ENCODE results near the gene DNAJB9. TPM values are rescaled to one million over a fixed set of nuclear protein-coding genes. Genes with fewer than 3 reads are reported as not detected.

Gene DNAJB9
- total RNA-seq, 2 experiments from 2014 or later: 66.5 to 72.1 TPM

GRCh38 chr7:108614896-108615295 is 45.2 kb downstream of the DNAJB9 start:
- no peaks in the 10 kb centered on the region for H3K9me3 ChIP-seq (ENCODE audit: control insufficient read depth in 1 of 2, insufficient read depth in 1 of 2, low read length in 2 of 2)
- DNase-seq (no peak), ATAC-seq (ENCODE audit: poor library complexity) (no peak)
- Mint-ChIP-seq H3K27me3 (peaks cover 3% of the 10 kb centered on the region), H3K36me3 (ENCODE audit: low read depth) (no peaks in the 10 kb centered on the region), H3K4me3 (no peak overlapping the region), H3K9me3 (no peaks in the 10 kb centered on the region), H3K27ac (no peak overlapping the region), H3K4me1 (ENCODE audit: low read depth) (no peaks in the 10 kb centered on the region)
- no peaks in the 10 kb centered on the region for H3K36me3 ChIP-seq (ENCODE audit: insufficient read depth, low read length)
- CTCF ChIA-PET: no interaction called here
- no peak for TF ChIP-seq CTCF (IDR thresholded peaks at IDR 0.05)
- H3K4me3 ChIP-seq (ENCODE audit: low read length): no peak overlapping the region
- POLR2A ChIA-PET: no interaction called here
- no peak overlapping the region for H3K27ac ChIP-seq (ENCODE audit: low read depth in 1 of 2, low read length in 2 of 2)
- intact Hi-C loops (cut with DNase I, micrococcal nuclease): no loop called here
- no peaks in the 10 kb centered on the region for H3K27me3 ChIP-seq (ENCODE audit: control insufficient read depth in 1 of 2, insufficient read depth in 2 of 2, low read length in 2 of 2)
- H3K4me1 ChIP-seq (ENCODE audit: insufficient read depth, low read length): no peaks in the 10 kb centered on the region

DNA sequence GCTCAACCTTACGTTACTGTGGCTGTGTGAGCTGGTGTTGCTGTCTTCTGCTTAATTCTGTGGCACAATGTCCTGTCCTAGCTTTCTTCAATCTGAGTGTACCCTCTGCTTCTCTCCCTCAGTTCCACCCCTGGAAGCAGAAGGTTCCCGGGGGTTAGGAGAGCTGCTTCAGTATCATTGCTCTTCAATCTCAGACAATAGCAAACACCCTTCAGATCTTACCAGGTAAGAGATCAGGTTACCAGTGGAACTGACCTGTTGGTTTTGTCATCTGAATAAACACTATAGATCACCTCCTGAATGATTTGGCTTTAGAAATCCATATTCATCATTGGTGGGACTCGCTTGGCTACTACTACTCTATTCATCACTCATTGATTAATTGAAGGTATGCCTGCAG is 48.4 kb downstream of the DNAJB9 start:
- CTCF ChIA-PET: no interaction called here
- Histone ChIP-seq H3K36me3 (ENCODE audit: insufficient read depth, low read length) (no peaks in the 10 kb centered on the region), H3K4me1 (ENCODE audit: insufficient read depth, low read length) (no peaks in the 10 kb centered on the region), H3K27me3 (ENCODE audit: control insufficient read depth in 1 of 2, insufficient read depth in 2 of 2, low read length in 2 of 2) (no peaks in the 10 kb centered on the region), H3K4me3 (ENCODE audit: low read length) (no peak overlapping the region), H3K27ac (ENCODE audit: low read depth in 1 of 2, low read length in 2 of 2) (no peak overlapping the region), H3K9me3 (ENCODE audit: control insufficient read depth in 1 of 2, insufficient read depth in 1 of 2, low read length in 2 of 2) (no peaks in the 10 kb centered on the region)
- ATAC-seq (ENCODE audit: poor library complexity): no peak
- Mint-ChIP-seq H3K4me3 (no peak overlapping the region), H3K36me3 (ENCODE audit: low read depth) (no peaks in the 10 kb centered on the region), H3K27ac (no peak overlapping the region), H3K27me3 (peaks cover 12% of the 10 kb centered on the region), H3K9me3 (no peaks in the 10 kb centered on the region), H3K4me1 (ENCODE audit: low read depth) (no peaks in the 10 kb centered on the region)
- intact Hi-C loops (cut with DNase I, micrococcal nuclease): no loop called here
- no peak for TF ChIP-seq CTCF (IDR thresholded peaks at IDR 0.05)
- DNase-seq: no peak
- POLR2A ChIA-PET: no interaction called here

- H3K4me3 Mint-ChIP-seq: no peak overlapping the region
- no peak overlapping the region for H3K4me3 ChIP-seq (ENCODE audit: low read length)
- POLR2A ChIA-PET: interaction anchor here (0.9 kb wide), 1 partner anchor 53 kb away, joined by 3 read pairs; the partner anchor contains the start of genes DNAJB9 and THAP5
- no peaks in the 10 kb centered on the region for H3K36me3 ChIP-seq (ENCODE audit: insufficient read depth, low read length)
- H3K27ac Mint-ChIP-seq: no peak overlapping the region
- no peaks in the 10 kb centered on the region for H3K4me1 ChIP-seq (ENCODE audit: insufficient read depth, low read length)
- H3K27me3 Mint-ChIP-seq: peaks cover 32% of the 10 kb centered on the region
- CTCF ChIA-PET: no interaction called here
- intact Hi-C loops (cut with DNase I, micrococcal nuclease): no loop called here
- no peaks in the 10 kb centered on the region for H3K4me1 Mint-ChIP-seq (ENCODE audit: low read depth)
- no peaks in the 10 kb centered on the region for H3K36me3 Mint-ChIP-seq (ENCODE audit: low read depth)
- H3K27ac ChIP-seq (ENCODE audit: low read depth in 1 of 2, low read length in 2 of 2): no peak overlapping the region
- TF ChIP-seq CTCF (IDR thresholded peaks at IDR 0.05): no peak
- no peak for ATAC-seq (ENCODE audit: poor library complexity)
- no peak for DNase-seq
- H3K9me3 Mint-ChIP-seq: no peaks in the 10 kb centered on the region
- H3K9me3 ChIP-seq (ENCODE audit: control insufficient read depth in 1 of 2, insufficient read depth in 1 of 2, low read length in 2 of 2): no peaks in the 10 kb centered on the region
- peaks cover 0 to 6% of the 10 kb centered on the region in 2 experiments for H3K27me3 ChIP-seq (ENCODE audit: control insufficient read depth in 1 of 2, insufficient read depth in 2 of 2, low read length in 2 of 2)
These were observed 53.5 kb downstream of the DNAJB9 start for GRCh38 chr7:108623220-108623619.

Other genes with a start within 250 kb of the DNAJB9 start
- gene NRCAM, start 113.4 kb upstream of the DNAJB9 start, total RNA-seq: 1 to 10 TPM; 3.4 to 7.0 TPM
- gene PNPLA8, start 43.7 kb upstream of the DNAJB9 start, total RNA-seq: 10 to 100 TPM; 85.9 to 88.6 TPM
- 10 to 100 TPM; 11.7 to 12.6 TPM for gene THAP5, start 168 bp upstream of the DNAJB9 start, total RNA-seq